Calu3 (cell line): Measurements from ENCODE around the gene NELL2. TPM values are rescaled to one million over a fixed set of nuclear protein-coding genes. Genes with fewer than 3 reads are reported as not detected.

Source experiments
- BruUV-seq: library from RNA; stranded (reverse); fragments of 400-500 nt; replicated peaks from 2 replicates; lab custom pipeline; 2021; lab: Mats Ljungman, UMichigan
- CTCF ChIA-PET: fragments of 300-600 bp; sonication (Branson Sonifier 250); formaldehyde crosslinking; loops from one replicate; lab custom pipeline; 2022; ENCODE audit warnings: antibody characterized with exemption; lab: Charles Lee
- DNase-seq: peaks from one replicate; pipeline ENCODE4 v3.0.0; 2022
- H3K27ac Mint-ChIP-seq: one replicate; pipeline ENCODE4 v1.8.0; 2022; ENCODE audit warnings: mixed read lengths; ENCODE audit not compliant: unreplicated experiment
- H3K27me3 Mint-ChIP-seq: one replicate; pipeline ENCODE4 v1.8.0; 2022; ENCODE audit warnings: mixed read lengths; ENCODE audit not compliant: unreplicated experiment
- H3K36me3 Mint-ChIP-seq: one replicate; pipeline ENCODE4 v1.8.0; 2022; ENCODE audit warnings: mild to moderate bottlenecking, moderate library complexity, mixed read lengths; ENCODE audit not compliant: insufficient read depth, unreplicated experiment
- H3K4me1 Mint-ChIP-seq: one replicate; pipeline ENCODE4 v1.8.0; 2022; ENCODE audit warnings: mild to moderate bottlenecking, low read depth, mixed read lengths; ENCODE audit not compliant: unreplicated experiment
- H3K4me3 Mint-ChIP-seq: one replicate; pipeline ENCODE4 v1.8.0; 2022; ENCODE audit warnings: mild to moderate bottlenecking, low read depth, moderate library complexity, mixed read lengths; ENCODE audit not compliant: unreplicated experiment
- H3K9me3 Mint-ChIP-seq: one replicate; pipeline ENCODE4 v1.8.0; 2022; ENCODE audit warnings: low read depth, mixed read lengths; ENCODE audit not compliant: unreplicated experiment
- intact Hi-C: fragments of 100-400 bp; cut with micrococcal nuclease; formaldehyde crosslinking; loops from one replicate; pipeline ENCODE4 v1.10.0; 2022; ENCODE audit not compliant: unreplicated experiment
- total RNA-seq: library from RNA; stranded (reverse); gene quantifications from 2 replicates; pipeline ENCODE4 v1.2.3, GENCODE V29; 2022
- TF ChIP-seq, protein P1 (sequence below): fragments of 200-600 bp; IDR thresholded peaks from one replicate; pipeline ENCODE4 v1.8.0; 2022; ENCODE audit warnings: antibody characterized with exemption; ENCODE audit not compliant: unreplicated experiment

Gene NELL2
- total RNA-seq, 1 experiment from 2014 or later = not detected

DNA sequence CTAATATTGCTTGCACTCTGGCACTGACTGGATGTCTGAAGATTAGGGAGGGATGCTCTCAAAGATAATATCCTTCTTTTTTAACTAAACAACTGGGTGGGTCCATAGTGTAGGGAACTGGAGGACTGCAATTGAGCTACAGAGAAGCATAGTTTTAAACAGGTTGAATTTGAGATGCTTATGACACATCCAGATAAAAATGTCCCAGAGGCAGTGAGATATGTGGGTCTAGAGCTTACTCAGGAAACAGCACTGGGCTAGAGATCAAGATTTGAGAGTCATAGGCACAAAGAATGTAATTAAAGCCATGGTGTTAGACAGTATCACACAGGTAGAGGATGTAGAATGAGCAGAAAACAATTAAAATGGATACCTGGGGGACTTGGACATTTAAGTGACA, 198.4 kb downstream of the NELL2 start:
- no peaks in the 10 kb centered on the region for H3K4me1 Mint-ChIP-seq
- H3K4me3 Mint-ChIP-seq = no peak overlapping the region
- H3K27me3 Mint-ChIP-seq = no peaks in the 10 kb centered on the region
- TF ChIP-seq, protein P1, sequence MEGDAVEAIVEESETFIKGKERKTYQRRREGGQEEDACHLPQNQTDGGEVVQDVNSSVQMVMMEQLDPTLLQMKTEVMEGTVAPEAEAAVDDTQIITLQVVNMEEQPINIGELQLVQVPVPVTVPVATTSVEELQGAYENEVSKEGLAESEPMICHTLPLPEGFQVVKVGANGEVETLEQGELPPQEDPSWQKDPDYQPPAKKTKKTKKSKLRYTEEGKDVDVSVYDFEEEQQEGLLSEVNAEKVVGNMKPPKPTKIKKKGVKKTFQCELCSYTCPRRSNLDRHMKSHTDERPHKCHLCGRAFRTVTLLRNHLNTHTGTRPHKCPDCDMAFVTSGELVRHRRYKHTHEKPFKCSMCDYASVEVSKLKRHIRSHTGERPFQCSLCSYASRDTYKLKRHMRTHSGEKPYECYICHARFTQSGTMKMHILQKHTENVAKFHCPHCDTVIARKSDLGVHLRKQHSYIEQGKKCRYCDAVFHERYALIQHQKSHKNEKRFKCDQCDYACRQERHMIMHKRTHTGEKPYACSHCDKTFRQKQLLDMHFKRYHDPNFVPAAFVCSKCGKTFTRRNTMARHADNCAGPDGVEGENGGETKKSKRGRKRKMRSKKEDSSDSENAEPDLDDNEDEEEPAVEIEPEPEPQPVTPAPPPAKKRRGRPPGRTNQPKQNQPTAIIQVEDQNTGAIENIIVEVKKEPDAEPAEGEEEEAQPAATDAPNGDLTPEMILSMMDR = no peak
- CTCF ChIA-PET = no interaction called here
- H3K36me3 Mint-ChIP-seq = no peaks in the 10 kb centered on the region
- H3K9me3 Mint-ChIP-seq = no peaks in the 10 kb centered on the region
- H3K27ac Mint-ChIP-seq = no peak overlapping the region
- intact Hi-C loops = no loop called here
- DNase-seq = no peak
- no TSS peak for BruUV-seq

DNA sequence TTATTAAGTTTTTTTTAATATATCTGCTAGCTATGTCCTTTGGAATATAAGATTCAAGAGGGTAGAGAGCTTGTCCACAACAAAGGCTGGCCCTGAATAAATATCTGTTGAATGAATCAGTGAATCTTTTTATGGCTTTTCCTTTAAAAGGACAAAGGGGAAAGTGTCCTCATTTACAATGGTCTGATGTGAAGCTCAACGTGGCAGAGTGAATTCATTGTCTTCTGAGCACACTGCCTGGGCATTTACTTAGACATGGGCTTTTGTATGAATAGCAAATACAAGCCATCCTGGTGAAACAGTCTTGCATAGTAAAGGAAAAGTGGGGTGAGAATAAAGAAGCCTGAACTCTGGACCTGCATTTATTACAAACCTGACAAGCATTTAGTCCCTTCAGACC, 201.2 kb downstream of the NELL2 start:
- no peaks in the 10 kb centered on the region for H3K27me3 Mint-ChIP-seq

DNA sequence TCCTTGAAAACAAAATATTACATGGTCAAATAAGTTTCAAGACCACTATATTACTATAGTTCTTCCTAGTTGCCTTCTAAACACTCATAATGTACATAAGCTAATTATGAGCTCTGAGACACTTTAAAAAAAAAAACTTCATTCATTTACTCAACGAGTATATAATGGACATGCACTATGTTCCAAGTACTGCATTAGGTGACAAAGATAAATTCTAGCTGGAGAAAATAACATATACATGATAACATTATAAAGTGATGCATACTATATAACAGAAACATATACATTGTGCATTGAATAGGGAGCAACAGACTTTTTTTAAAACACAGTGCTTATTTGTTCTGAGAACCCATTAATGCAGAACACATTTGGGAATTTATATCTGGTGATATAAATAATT, 202.3 kb downstream of the NELL2 start:
- Mint-ChIP-seq H3K27me3 (no peaks in the 10 kb centered on the region), H3K27ac (no peak overlapping the region), H3K4me1 (no peaks in the 10 kb centered on the region), H3K4me3 (no peak overlapping the region), H3K36me3 (no peaks in the 10 kb centered on the region), H3K9me3 (peaks cover 3% of the 10 kb centered on the region)
- intact Hi-C loops = no loop called here
- TF ChIP-seq, protein P1 = no peak
- DNase-seq = no peak
- CTCF ChIA-PET = no interaction called here
- BruUV-seq = no TSS peak

More for the DNA sequence above, 201.2 kb downstream of the NELL2 start:
- Mint-ChIP-seq H3K9me3 (peaks cover 3% of the 10 kb centered on the region), H3K27ac (no peak overlapping the region), H3K36me3 (no peaks in the 10 kb centered on the region), H3K4me3 (no peak overlapping the region), H3K4me1 (no peaks in the 10 kb centered on the region)
- TF ChIP-seq, protein P1 = no peak
- BruUV-seq = no TSS peak
- CTCF ChIA-PET = no interaction called here
- intact Hi-C loops = no loop called here
- no peak for DNase-seq

DNA sequence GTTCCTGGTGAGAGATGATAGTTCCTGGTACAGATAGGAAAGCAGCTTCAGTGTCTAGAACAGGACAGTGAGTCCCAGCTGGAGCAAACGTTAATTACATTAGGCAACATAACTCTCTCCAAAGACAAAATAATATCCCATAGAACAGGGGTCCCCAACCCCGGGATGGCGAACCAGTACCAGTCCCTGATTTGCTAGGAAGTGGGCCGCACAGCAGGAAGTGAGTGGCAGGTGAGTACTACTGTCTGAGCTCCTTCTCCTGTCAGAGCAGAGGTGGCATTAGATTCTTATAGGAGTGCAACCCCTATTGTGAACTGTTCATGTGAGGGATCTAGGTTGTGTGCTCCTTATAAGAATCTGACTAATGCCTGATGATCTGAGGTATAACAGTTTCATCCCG, 204.1 kb downstream of the NELL2 start:
- CTCF ChIA-PET = no interaction called here
- no peaks in the 10 kb centered on the region for H3K4me1 Mint-ChIP-seq
- TF ChIP-seq, protein P1 = no peak
- H3K27me3 Mint-ChIP-seq = no peaks in the 10 kb centered on the region
- DNase-seq = no peak
- no peaks in the 10 kb centered on the region for H3K36me3 Mint-ChIP-seq
- BruUV-seq = no TSS peak
- H3K27ac Mint-ChIP-seq = no peak overlapping the region
- intact Hi-C loops = no loop called here
- H3K9me3 Mint-ChIP-seq = peaks cover 3% of the 10 kb centered on the region
- H3K4me3 Mint-ChIP-seq = no peak overlapping the region
